Hepatocyte (in vitro differentiated cells): ENCODE measurements around the gene WT1. TPM values are rescaled to one million over a fixed set of nuclear protein-coding genes. Genes with fewer than 3 reads are reported as not detected.

ENCODE experiments used
- DNase-seq: peaks from one replicate; pipeline ENCODE4 v3.0.0-alpha.2; 2016; ENCODE audit warnings: low spot score
- H2AFZ ChIP-seq: fragments of 200-600 bp; sonication (generic); 2 replicates; pipeline ENCODE4 v1.6.0; 2016; ENCODE audit warnings: antibody characterized with exemption, mild to moderate bottlenecking
- H3K27ac ChIP-seq: fragments of 200-600 bp; sonication (generic); 2 replicates; pipeline ENCODE4 v1.5.1; 2016; ENCODE audit warnings: mild to moderate bottlenecking
- H3K27me3 ChIP-seq: fragments of 200-600 bp; sonication (generic); 2 replicates; pipeline ENCODE4 v1.6.1; 2016
- H3K36me3 ChIP-seq: fragments of 200-600 bp; sonication (generic); replicated peaks from 2 replicates; pipeline ENCODE4 v1.5.1; 2016; ENCODE audit warnings: low read depth; ENCODE audit not compliant: insufficient read depth
- H3K4me1 ChIP-seq: fragments of 200-600 bp; sonication (generic); 2 replicates; pipeline ENCODE4 v1.5.1; 2016; ENCODE audit warnings: mild to moderate bottlenecking, moderate library complexity; ENCODE audit not compliant: insufficient read depth
- H3K4me2 ChIP-seq: fragments of 200-600 bp; sonication (generic); 2 replicates; pipeline ENCODE4 v1.6.0; 2016
- H3K4me3 ChIP-seq: fragments of 200-600 bp; sonication (generic); 2 replicates; pipeline ENCODE4 v1.5.1; 2016; ENCODE audit warnings: mild to moderate bottlenecking
- H3K79me2 ChIP-seq: fragments of 200-600 bp; sonication (generic); 2 replicates; pipeline ENCODE4 v1.6.0; 2017; ENCODE audit warnings: mild to moderate bottlenecking
- H3K9me2 ChIP-seq: fragments of 200-600 bp; sonication (generic); replicated peaks from 2 replicates; pipeline ENCODE4 v1.6.0; 2017; ENCODE audit warnings: mild to moderate bottlenecking; ENCODE audit not compliant: insufficient read depth
- H3K9me3 ChIP-seq: fragments of 200-600 bp; sonication (generic); 2 replicates; pipeline ENCODE4 v1.5.1; 2016; ENCODE audit warnings: low read depth, mild to moderate bottlenecking
- H4K20me1 ChIP-seq: fragments of 200-600 bp; sonication (generic); 2 replicates; pipeline ENCODE4 v1.6.0; 2016; ENCODE audit warnings: mild to moderate bottlenecking; ENCODE audit not compliant: insufficient read depth, poor library complexity, severe bottlenecking
- CTCF ChIP-seq: fragments of 200-600 bp; sonication (generic); IDR thresholded peaks from 2 replicates; pipeline ENCODE4 v1.5.1; 2016; ENCODE audit warnings: antibody characterized with exemption, mild to moderate bottlenecking; ENCODE audit not compliant: poor library complexity
- EZH2 ChIP-seq: fragments of 200-600 bp; sonication (generic); IDR thresholded peaks from 2 replicates; pipeline ENCODE4 v1.6.1; 2016; ENCODE audit warnings: antibody characterized with exemption, mild to moderate bottlenecking, borderline replicate concordance
- EZH2phosphoT487 ChIP-seq: fragments of 200-600 bp; sonication (generic); IDR thresholded peaks from one replicate; pipeline ENCODE4 v1.6.1; 2018; ENCODE audit warnings: antibody characterized with exemption, mild to moderate bottlenecking, low read depth, moderate library complexity; ENCODE audit not compliant: unreplicated experiment, severe bottlenecking
- WGBS: methylation state at CpG from one replicate; pipeline ENCODE4 v1.1.6; 2016; ENCODE audit warnings: low lambda C conversion rate; ENCODE audit errors: missing lambda C conversion rate; 5-methylcytosine and 5-hydroxymethylcytosine counted together
- polyA plus RNA-seq: library from polyadenylated mRNA; unstranded; fragments of >200 nt; fragmentation: Nextera tagmentation; extraction: Ambion mirVana; gene quantifications from 2 replicates; pipeline ENCODE4 v1.2.1, GENCODE V29; 2016
- total RNA-seq: library from RNA; depleted of rRNA; stranded (reverse); fragments of >200 nt; gene quantifications from 2 replicates; pipeline ENCODE4 v1.2.3, GENCODE V29; 2014

WT1 gene
- total and polyA plus RNA-seq, 2 experiments from 2014 or later, result 0.37 to 0.47 TPM

DNA sequence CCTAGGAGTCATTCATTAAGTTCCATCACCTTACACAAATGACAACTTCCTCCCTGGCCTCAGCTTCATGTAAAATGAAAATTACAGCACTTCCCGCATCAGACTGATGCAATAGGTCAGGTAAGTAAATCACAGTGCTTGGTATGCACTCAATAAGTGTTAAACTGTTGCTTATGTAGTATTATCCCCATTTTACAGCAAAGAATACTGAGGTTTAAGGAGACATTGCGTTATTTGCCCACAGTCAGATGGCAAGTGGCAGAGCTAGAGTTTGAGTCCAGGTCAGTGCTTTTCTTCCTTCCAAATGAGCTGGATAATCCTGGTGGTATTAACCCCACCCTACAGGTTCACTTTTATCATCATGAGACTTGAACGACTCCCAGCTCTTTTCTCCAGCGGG, 29.7 kb downstream of the WT1 start:
- no peak overlapping the region for H3K4me3 ChIP-seq
- H3K4me2 ChIP-seq, result no peak overlapping the region
- no peak overlapping the region for H3K27ac ChIP-seq
- no peaks in the 10 kb centered on the region for H3K4me1 ChIP-seq
- no peak for DNase-seq
- peaks cover 20% of the 10 kb centered on the region for H3K27me3 ChIP-seq
- H4K20me1 ChIP-seq, result no peaks in the 10 kb centered on the region
- H2AFZ ChIP-seq, result no peak overlapping the region
- H3K36me3 ChIP-seq, result no peaks in the 10 kb centered on the region
- 84% methylated on average over 4 of the region's 4 CpGs for WGBS
- no peak for TF ChIP-seq CTCF
- no peak for TF ChIP-seq EZH2
- no peak for TF ChIP-seq EZH2phosphoT487
- no peaks in the 10 kb centered on the region for H3K9me3 ChIP-seq
- no peaks in the 10 kb centered on the region for H3K9me2 ChIP-seq
- no peaks in the 10 kb centered on the region for H3K79me2 ChIP-seq

DNA sequence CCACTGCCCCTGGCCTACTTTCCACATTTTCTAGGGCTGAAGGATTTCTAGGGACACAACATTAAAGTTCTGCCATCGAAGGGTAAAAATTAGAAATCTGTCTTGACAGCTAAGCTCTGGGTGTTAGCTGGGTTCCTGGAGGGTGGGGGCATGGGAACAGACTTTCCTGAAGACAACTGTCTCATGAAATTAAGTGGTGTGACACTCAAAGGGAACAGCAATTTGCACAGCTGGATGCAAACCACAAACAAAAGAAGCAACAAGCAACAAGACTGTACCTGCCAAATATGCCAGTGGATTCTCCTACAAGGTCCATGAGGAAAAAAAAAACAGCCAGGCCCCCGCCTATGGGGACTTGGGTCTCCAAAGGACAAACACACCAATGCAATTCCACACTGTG, 32.5 kb downstream of the WT1 start:
- WGBS, result 83% methylated on average over 2 of the region's 2 CpGs

DNA sequence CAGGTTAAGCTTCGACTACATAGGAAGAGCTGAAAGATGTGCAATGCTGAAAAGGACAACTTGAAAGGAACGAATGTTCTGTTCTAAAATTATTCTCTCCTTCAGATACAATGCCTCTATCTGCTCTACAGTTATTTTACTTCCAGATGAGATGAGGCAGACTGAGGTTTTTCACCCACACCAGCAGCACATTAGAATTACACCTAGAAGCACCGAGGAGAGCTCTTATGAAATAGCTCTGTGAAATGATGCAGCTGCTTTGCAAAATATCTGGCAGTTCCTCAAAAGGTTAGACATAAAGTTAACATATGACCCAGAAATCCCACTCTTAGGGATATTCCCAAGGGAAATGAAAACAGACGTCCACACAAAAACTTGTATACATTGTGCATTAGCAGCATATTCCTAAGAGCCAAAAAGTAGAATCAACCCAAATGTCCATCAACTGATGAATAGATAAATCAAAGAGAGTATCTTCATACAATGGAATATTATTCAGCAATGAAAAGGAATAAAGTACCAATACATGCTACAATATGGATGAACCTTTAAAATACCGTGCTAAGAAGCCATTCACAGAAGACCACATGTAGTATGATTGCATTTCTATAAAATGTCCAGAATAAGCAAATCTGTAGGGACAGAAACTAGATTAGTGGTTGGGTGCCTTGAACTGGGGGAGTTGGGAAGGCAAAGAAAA, 34.5 kb downstream of the WT1 start:
- 81% methylated on average over 5 of the region's 5 CpGs for WGBS
- no peak overlapping the region for H2AFZ ChIP-seq

More for the DNA sequence above, 32.5 kb downstream of the WT1 start:
- Histone ChIP-seq H3K4me3 (no peak overlapping the region), H3K27ac (no peak overlapping the region), H3K9me3 (no peaks in the 10 kb centered on the region), H3K27me3 (peaks cover 9% of the 10 kb centered on the region), H3K4me2 (no peak overlapping the region), H3K79me2 (no peaks in the 10 kb centered on the region), H4K20me1 (no peaks in the 10 kb centered on the region), H2AFZ (no peak overlapping the region), H3K4me1 (no peaks in the 10 kb centered on the region), H3K9me2 (no peaks in the 10 kb centered on the region), H3K36me3 (no peaks in the 10 kb centered on the region)
- no peak for DNase-seq
- no peak for TF ChIP-seq EZH2phosphoT487
- no peak for TF ChIP-seq EZH2
- no peak for TF ChIP-seq CTCF

More for the DNA sequence above, 34.5 kb downstream of the WT1 start:
- Histone ChIP-seq H3K4me3 (no peak overlapping the region), H3K9me3 (no peaks in the 10 kb centered on the region), H3K79me2 (no peaks in the 10 kb centered on the region), H3K4me1 (no peaks in the 10 kb centered on the region), H3K27ac (no peak overlapping the region), H3K27me3 (peaks cover 9% of the 10 kb centered on the region), H3K4me2 (no peak overlapping the region), H4K20me1 (no peaks in the 10 kb centered on the region), H3K36me3 (no peaks in the 10 kb centered on the region), H3K9me2 (no peaks in the 10 kb centered on the region)
- TF ChIP-seq EZH2 (no peak), CTCF (no peak)
- no peak for DNase-seq
